ENCODE data around the gene TPK1.

The TPK1 gene

GRCh38 chr7:144407266-144407931 lies 428.5 kb downstream of the TPK1 start:
- DNase-seq (ENCODE audit: low read depth) = no peak

- DNase-seq (ENCODE audit: low read depth) = no peak
Observed at GRCh38 chr7:144404946-144405345, 430.9 kb downstream of the TPK1 start.

- DNase-seq (ENCODE audit: low read depth) = no peak
Observed at GRCh38 chr7:144403649-144404061, 432.2 kb downstream of the TPK1 start, which contains the start of gene NOBOX. NOBOX (minus strand) TSS chr7:144403693.

- DNase-seq (ENCODE audit: low read depth) = no peak
Observed at GRCh38 chr7:144403102-144403501, 432.8 kb downstream of the TPK1 start.

Measured in non-pigmented ciliary epithelial cell (primary cell).